Measurements from ENCODE around the gene TGFBI.
A peak's percentile ranks its signal among the peaks of the same experiment; 100 is the strongest.

Gene TGFBI

DNA sequence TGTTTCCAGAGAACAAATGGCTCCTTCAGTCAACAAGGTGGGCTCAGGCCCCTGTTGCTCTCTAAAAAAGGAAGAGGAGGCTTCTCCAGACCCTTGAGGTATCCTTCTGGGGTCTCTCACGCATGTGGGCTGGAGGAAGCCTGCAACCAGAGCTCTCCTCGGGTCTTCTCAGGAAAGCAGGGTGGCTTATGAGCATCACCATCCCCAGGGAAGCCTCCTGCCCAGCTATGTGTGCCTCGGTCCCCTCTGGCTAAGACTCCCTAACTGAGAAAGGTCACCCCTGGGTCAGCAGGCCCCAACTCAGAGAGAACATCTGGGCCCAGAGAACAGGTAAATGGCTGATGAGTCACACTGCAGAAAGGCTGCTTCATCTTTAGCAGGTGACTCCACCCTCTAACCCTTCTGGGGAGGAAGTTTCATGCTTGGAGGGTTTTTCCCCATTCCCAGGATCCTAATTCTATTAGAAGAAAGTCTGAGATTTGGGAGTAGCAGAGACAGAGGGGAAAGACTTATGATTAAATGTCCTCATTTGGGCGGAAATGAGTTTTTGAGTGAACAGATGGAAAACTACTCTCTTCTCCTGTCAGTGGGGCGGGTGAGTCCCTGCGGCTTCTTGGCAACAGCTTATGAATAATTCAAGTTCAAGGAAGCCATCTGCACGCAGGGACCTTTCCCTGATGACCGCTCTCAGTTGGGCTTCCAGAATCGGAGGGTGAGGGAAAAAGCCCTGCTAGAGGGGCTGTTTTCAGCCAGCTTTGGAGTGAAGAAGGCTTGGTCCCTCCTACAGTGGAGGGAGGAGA is 41.9 kb downstream of the TGFBI start:
- Histone ChIP-seq H3K27me3 (replicated peaks; ENCODE audit: control insufficient read depth, insufficient read depth, low read length) (no peaks in the 10 kb centered on the region), H3K4me3 (replicated peaks; ENCODE audit: low read depth, low read length) (no peak overlapping the region), H3K36me3 (ENCODE audit: control insufficient read depth, insufficient read depth, low read length) (no peaks in the 10 kb centered on the region)
- no peak for TF ChIP-seq CTCF (IDR thresholded peaks at IDR 0.05; ENCODE audit: insufficient read depth, low read length, poor library complexity, severe bottlenecking)
- DNase-seq (ENCODE audit: extremely low read depth, insufficient read length) = no peak

GRCh38 chr5:136073714-136074529 is 45.1 kb downstream of the TGFBI start:
- no peak for TF ChIP-seq CTCF (IDR thresholded peaks at IDR 0.05; ENCODE audit: insufficient read depth, low read length, poor library complexity, severe bottlenecking)
- peak; percentile 9 for DNase-seq (ENCODE audit: extremely low read depth, insufficient read length)
- no peaks in the 10 kb centered on the region for H3K27me3 ChIP-seq (replicated peaks; ENCODE audit: control insufficient read depth, insufficient read depth, low read length)
- H3K4me3 ChIP-seq (replicated peaks; ENCODE audit: low read depth, low read length) = no peak overlapping the region
- H3K36me3 ChIP-seq (ENCODE audit: control insufficient read depth, insufficient read depth, low read length) = no peaks in the 10 kb centered on the region

GRCh38 chr5:136075466-136075891 is 46.7 kb downstream of the TGFBI start:
- no peaks in the 10 kb centered on the region for H3K27me3 ChIP-seq (replicated peaks; ENCODE audit: control insufficient read depth, insufficient read depth, low read length)
- H3K4me3 ChIP-seq (replicated peaks; ENCODE audit: low read depth, low read length) = no peak overlapping the region
- H3K36me3 ChIP-seq (ENCODE audit: control insufficient read depth, insufficient read depth, low read length) = no peaks in the 10 kb centered on the region
- no peak for DNase-seq (ENCODE audit: extremely low read depth, insufficient read length)
- TF ChIP-seq CTCF (IDR thresholded peaks at IDR 0.05; ENCODE audit: insufficient read depth, low read length, poor library complexity, severe bottlenecking) = no peak

DNA sequence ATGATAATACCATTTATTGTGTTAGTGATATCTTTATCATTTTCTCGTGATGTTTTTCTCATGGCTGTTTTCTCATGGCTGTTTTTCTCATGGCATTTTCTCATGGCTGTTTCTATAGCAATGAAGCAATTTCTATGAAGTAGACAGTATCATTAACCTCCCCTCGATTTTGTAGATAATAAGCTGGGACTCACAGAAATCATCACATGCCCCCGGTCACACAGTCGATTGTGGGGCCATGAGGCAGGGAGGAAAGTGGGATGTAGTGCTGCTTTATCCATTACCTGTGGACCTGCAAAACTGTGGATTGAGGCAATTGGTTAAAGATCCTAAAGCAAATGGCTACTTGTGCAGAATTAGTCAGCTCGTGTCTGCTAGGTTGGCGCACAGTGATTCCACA is 47.3 kb downstream of the TGFBI start:
- H3K36me3 ChIP-seq (ENCODE audit: control insufficient read depth, insufficient read depth, low read length) = no peaks in the 10 kb centered on the region
- no peak for TF ChIP-seq CTCF (IDR thresholded peaks at IDR 0.05; ENCODE audit: insufficient read depth, low read length, poor library complexity, severe bottlenecking)
- no peak for DNase-seq (ENCODE audit: extremely low read depth, insufficient read length)
- H3K4me3 ChIP-seq (replicated peaks; ENCODE audit: low read depth, low read length) = no peak overlapping the region
- no peaks in the 10 kb centered on the region for H3K27me3 ChIP-seq (replicated peaks; ENCODE audit: control insufficient read depth, insufficient read depth, low read length)

DNA sequence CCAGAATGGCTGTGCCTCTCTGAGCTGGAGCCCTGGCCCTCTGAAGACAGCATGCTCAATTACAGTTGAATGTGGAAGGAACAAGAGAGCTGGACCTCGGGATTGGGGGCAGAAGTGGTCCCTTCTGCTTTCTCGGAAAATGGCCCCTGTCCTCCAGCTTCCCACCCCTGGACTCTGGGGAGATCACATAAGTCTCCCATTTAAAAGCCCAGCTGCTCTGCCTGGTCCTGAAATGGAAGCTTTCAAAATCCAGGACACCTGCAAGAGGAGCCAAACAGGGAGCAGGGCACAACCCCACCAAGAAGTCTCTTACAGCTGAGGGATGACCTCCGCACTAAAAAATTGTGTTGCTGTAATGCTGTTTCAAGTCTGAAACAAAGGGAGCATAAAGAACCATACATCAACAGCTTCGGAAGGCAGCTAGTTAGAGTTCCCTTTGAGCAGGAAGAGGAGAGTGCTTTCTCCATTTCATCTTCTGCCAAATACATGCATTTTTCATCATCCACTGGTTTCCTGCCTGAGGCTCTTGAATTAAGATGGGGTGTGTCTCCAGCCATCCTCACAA is 48.2 kb downstream of the TGFBI start:
- Histone ChIP-seq H3K36me3 (ENCODE audit: control insufficient read depth, insufficient read depth, low read length) (no peaks in the 10 kb centered on the region), H3K27me3 (replicated peaks; ENCODE audit: control insufficient read depth, insufficient read depth, low read length) (no peaks in the 10 kb centered on the region), H3K4me3 (replicated peaks; ENCODE audit: low read depth, low read length) (no peak overlapping the region)
- TF ChIP-seq CTCF (IDR thresholded peaks at IDR 0.05; ENCODE audit: insufficient read depth, low read length, poor library complexity, severe bottlenecking) = no peak
- no peak for DNase-seq (ENCODE audit: extremely low read depth, insufficient read length)

Data from GM06990 (cell line).